Esophagus muscularis mucosa (tissue), 3 donors: Measurements from ENCODE around the gene EIF4G3.

ENCODE experiments used
- CTCF ChIP-seq, 3 experiments: fragments of 200-600 bp in 2 of 3; fragments of 450-650 bp in 1 of 3; sonication (generic) in 2 of 3; IDR thresholded peaks; one replicate each; pipeline ENCODE4 v1.5.1; 2017 to 2019; ENCODE audit warnings: antibody characterized with exemption in 3 of 3, mild to moderate bottlenecking in 2 of 3, moderate library complexity in 1 of 3
- POLR2A ChIP-seq: fragments of 450-650 bp; IDR thresholded peaks from one replicate; pipeline ENCODE4 v1.6.1; 2017; ENCODE audit warnings: antibody characterized with exemption, moderate library complexity, mild to moderate bottlenecking, low read depth

- TF ChIP-seq CTCF (IDR thresholded peaks at IDR 0.05) (no peak), POLR2A (no peak)
Observed at GRCh38 chr1:21097729-21098128, 79.0 kb downstream of the EIF4G3 start.
